ENCODE measurements around the gene COL18A1. TPM values are rescaled to one million over a fixed set of nuclear protein-coding genes. Genes with fewer than 3 reads are reported as not detected.

Gene COL18A1
- total and polyA plus RNA-seq, 7 experiments from 2014 or later, result 7.0 to 89.8 (median 15.4) TPM

DNA sequence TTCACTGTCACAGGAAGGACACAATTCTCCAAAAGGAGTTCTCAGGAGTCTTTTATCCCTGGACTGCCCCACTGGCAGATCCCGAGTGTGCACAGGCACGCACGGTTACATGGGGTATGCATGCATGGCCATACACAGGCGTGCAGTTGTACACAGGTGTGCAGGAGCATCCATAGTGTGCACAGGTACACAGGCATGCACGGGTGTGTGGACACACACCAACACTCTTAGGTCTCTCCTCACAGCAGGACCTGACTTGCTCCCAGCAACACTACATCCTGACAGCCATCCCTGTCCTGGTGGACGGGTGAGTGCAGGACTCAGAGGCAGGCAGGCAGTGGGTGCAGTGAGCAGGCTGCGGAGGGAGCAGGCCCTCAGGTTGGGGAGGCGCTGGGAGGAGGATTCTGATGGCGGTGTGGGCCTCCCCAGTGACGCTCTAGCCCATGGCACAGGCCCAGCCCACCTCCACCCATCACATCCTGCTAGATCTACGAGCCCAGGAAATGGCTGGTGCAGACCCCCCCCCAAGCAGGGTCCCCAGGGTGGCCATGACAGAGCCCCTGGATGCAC lies 108.9 kb downstream of the COL18A1 start:
- H3K4me1 ChIP-seq (ENCODE audit: control insufficient read depth in 2 of 2, insufficient read depth in 2 of 2, low read length in 2 of 2), result no peaks in the 10 kb centered on the region
- no peak overlapping the region for H3K27ac ChIP-seq (ENCODE audit: low read depth, low read length)
- no peaks in the 10 kb centered on the region for H3K27me3 ChIP-seq (ENCODE audit: control insufficient read depth in 2 of 2, insufficient read depth in 2 of 2, low read length in 2 of 2)
- intact Hi-C loops (cut with micrococcal nuclease), result no loop called here
- no peak overlapping the region for H3K4me3 ChIP-seq (ENCODE audit: low read length)
- H3K9me3 ChIP-seq (ENCODE audit: control insufficient read depth in 2 of 3, low read length in 3 of 3), result peaks cover 0 to 4% (median 0%) of the 10 kb centered on the region in 3 experiments
- Mint-ChIP-seq H3K27me3 (no peaks in the 10 kb centered on the region), H3K4me3 (no peak overlapping the region), H3K4me1 (peaks cover 0 to 15% (median 5%) of the 10 kb centered on the region in 7 donors), H3K9me3 (peaks cover 0 to 16% (median 9%) of the 10 kb centered on the region in 11 donors), H3K27ac (peak overlapping the region in 4 of 9 donors; percentile 21 to 60 (median 32)), H3K36me3 (peaks cover 11 to 24% (median 17%) of the 10 kb centered on the region in 5 donors)
- DNase-seq (peak in 1 of 9 donors; percentile 5), ATAC-seq (no peak)
- H3K36me3 ChIP-seq (ENCODE audit: control insufficient read depth in 2 of 3, insufficient read depth in 3 of 3, low read length in 3 of 3), result peaks cover 0 to 37% (median 0%) of the 10 kb centered on the region in 3 experiments
- ChIA-PET CTCF (no interaction called here), POLR2A (no interaction called here)

GRCh38 chr21:45514311-45515021 lies 109.5 kb downstream of the COL18A1 start:
- H3K36me3 Mint-ChIP-seq, result peaks cover 16 to 30% (median 23%) of the 10 kb centered on the region in 5 donors
- intact Hi-C loops (cut with micrococcal nuclease), result no loop called here
- CTCF ChIA-PET, result interaction anchor here (0.5 kb wide), 1 partner anchor 78 kb away, joined by 4 read pairs; no protein-coding TSS in a partner anchor
- Histone ChIP-seq H3K4me3 (ENCODE audit: low read length) (no peak overlapping the region), H3K27ac (ENCODE audit: low read depth, low read length) (no peak overlapping the region), H3K36me3 (ENCODE audit: control insufficient read depth in 2 of 3, insufficient read depth in 3 of 3, low read length in 3 of 3) (peaks cover 0 to 40% (median 0%) of the 10 kb centered on the region in 3 experiments), H3K4me1 (ENCODE audit: control insufficient read depth in 2 of 2, insufficient read depth in 2 of 2, low read length in 2 of 2) (no peaks in the 10 kb centered on the region), H3K9me3 (ENCODE audit: control insufficient read depth in 2 of 3, low read length in 3 of 3) (peaks cover 0 to 7% (median under 1%) of the 10 kb centered on the region in 3 experiments), H3K27me3 (ENCODE audit: control insufficient read depth in 2 of 2, insufficient read depth in 2 of 2, low read length in 2 of 2) (no peaks in the 10 kb centered on the region)
- H3K9me3 Mint-ChIP-seq, result peaks cover 3 to 23% (median 15%) of the 10 kb centered on the region in 11 donors
- peaks cover 0 to 15% (median 5%) of the 10 kb centered on the region in 7 donors for H3K4me1 Mint-ChIP-seq
- H3K4me3 Mint-ChIP-seq, result no peak overlapping the region
- DNase-seq (peak in 1 of 9 donors; percentile 6), ATAC-seq (no peak)
- no peaks in the 10 kb centered on the region for H3K27me3 Mint-ChIP-seq
- H3K27ac Mint-ChIP-seq, result peak overlapping the region in 2 of 9 donors; percentile 38 to 60
- POLR2A ChIA-PET, result no interaction called here

- no peak for ATAC-seq
- H3K36me3 Mint-ChIP-seq, result peaks cover 25 to 40% (median 33%) of the 10 kb centered on the region in 5 donors
- DNase-seq, result peak in 1 of 9 donors; percentile 2
Measured at GRCh38 chr21:45515241-45516061, 110.5 kb downstream of the COL18A1 start.

GRCh38 chr21:45516071-45516670 lies 111.2 kb downstream of the COL18A1 start:
- no peaks in the 10 kb centered on the region for H3K27me3 Mint-ChIP-seq
- peaks cover 0 to 11% (median 4%) of the 10 kb centered on the region in 3 experiments for H3K9me3 ChIP-seq (ENCODE audit: control insufficient read depth in 2 of 3, low read length in 3 of 3)
- no peak overlapping the region for H3K4me3 Mint-ChIP-seq
- H3K27ac Mint-ChIP-seq, result no peak overlapping the region
- no peak for ATAC-seq
- peaks cover 5 to 40% (median 27%) of the 10 kb centered on the region in 11 donors for H3K9me3 Mint-ChIP-seq
- peaks cover 31 to 47% (median 40%) of the 10 kb centered on the region in 5 donors for H3K36me3 Mint-ChIP-seq
- no peak overlapping the region for H3K27ac ChIP-seq (ENCODE audit: low read depth, low read length)
- CTCF ChIA-PET, result no interaction called here
- POLR2A ChIA-PET, result no interaction called here
- intact Hi-C loops (cut with micrococcal nuclease), result no loop called here
- DNase-seq, result peak in 1 of 9 donors; percentile 6
- H3K36me3 ChIP-seq (ENCODE audit: control insufficient read depth in 2 of 3, insufficient read depth in 3 of 3, low read length in 3 of 3), result peaks cover 0 to 52% (median 0%) of the 10 kb centered on the region in 3 experiments
- no peaks in the 10 kb centered on the region for H3K27me3 ChIP-seq (ENCODE audit: control insufficient read depth in 2 of 2, insufficient read depth in 2 of 2, low read length in 2 of 2)
- H3K4me3 ChIP-seq (ENCODE audit: low read length), result no peak overlapping the region
- H3K4me1 ChIP-seq (ENCODE audit: control insufficient read depth in 2 of 2, insufficient read depth in 2 of 2, low read length in 2 of 2), result no peaks in the 10 kb centered on the region
- peaks cover 0 to 15% (median 5%) of the 10 kb centered on the region in 7 donors for H3K4me1 Mint-ChIP-seq

More at GRCh38 chr21:45515241-45516061, 110.5 kb downstream of the COL18A1 start:
- POLR2A ChIA-PET, result no interaction called here
- Mint-ChIP-seq H3K27ac (peak overlapping the region in 1 of 9 donors; percentile 38), H3K9me3 (peaks cover 5 to 32% (median 25%) of the 10 kb centered on the region in 11 donors), H3K27me3 (no peaks in the 10 kb centered on the region), H3K4me1 (peaks cover 0 to 15% (median 5%) of the 10 kb centered on the region in 7 donors), H3K4me3 (no peak overlapping the region)
- Histone ChIP-seq H3K4me1 (ENCODE audit: control insufficient read depth in 2 of 2, insufficient read depth in 2 of 2, low read length in 2 of 2) (no peaks in the 10 kb centered on the region), H3K9me3 (ENCODE audit: control insufficient read depth in 2 of 3, low read length in 3 of 3) (peaks cover 0 to 11% (median 4%) of the 10 kb centered on the region in 3 experiments), H3K4me3 (ENCODE audit: low read length) (no peak overlapping the region), H3K27ac (ENCODE audit: low read depth, low read length) (no peak overlapping the region), H3K27me3 (ENCODE audit: control insufficient read depth in 2 of 2, insufficient read depth in 2 of 2, low read length in 2 of 2) (no peaks in the 10 kb centered on the region), H3K36me3 (ENCODE audit: control insufficient read depth in 2 of 3, insufficient read depth in 3 of 3, low read length in 3 of 3) (peaks cover 0 to 48% (median 0%) of the 10 kb centered on the region in 3 experiments)
- CTCF ChIA-PET, result interaction anchor here (0.5 kb wide), 1 partner anchor 77 kb away, joined by 4 read pairs; no protein-coding TSS in a partner anchor
- intact Hi-C loops (cut with micrococcal nuclease), result no loop called here

- Histone ChIP-seq H3K4me1 (ENCODE audit: control insufficient read depth in 2 of 2, insufficient read depth in 2 of 2, low read length in 2 of 2) (no peaks in the 10 kb centered on the region), H3K27ac (ENCODE audit: low read depth, low read length) (no peak overlapping the region), H3K9me3 (ENCODE audit: control insufficient read depth in 2 of 3, low read length in 3 of 3) (peaks cover 0 to 11% (median 4%) of the 10 kb centered on the region in 3 experiments), H3K27me3 (ENCODE audit: control insufficient read depth in 2 of 2, insufficient read depth in 2 of 2, low read length in 2 of 2) (no peaks in the 10 kb centered on the region), H3K4me3 (ENCODE audit: low read length) (no peak overlapping the region), H3K36me3 (ENCODE audit: control insufficient read depth in 2 of 3, insufficient read depth in 3 of 3, low read length in 3 of 3) (peaks cover 0 to 55% (median 0%) of the 10 kb centered on the region in 3 experiments)
- H3K27me3 Mint-ChIP-seq, result no peaks in the 10 kb centered on the region
- no peak for ATAC-seq
- peaks cover 5 to 45% (median 32%) of the 10 kb centered on the region in 11 donors for H3K9me3 Mint-ChIP-seq
- peaks cover 0 to 15% (median 5%) of the 10 kb centered on the region in 7 donors for H3K4me1 Mint-ChIP-seq
- ChIA-PET CTCF (no interaction called here), POLR2A (no interaction called here)
- H3K36me3 Mint-ChIP-seq, result peaks cover 36 to 50% (median 46%) of the 10 kb centered on the region in 5 donors
- H3K4me3 Mint-ChIP-seq, result no peak overlapping the region
- intact Hi-C loops (cut with micrococcal nuclease), result no loop called here
- no peak for DNase-seq
- H3K27ac Mint-ChIP-seq, result peak overlapping the region in 1 of 9 donors; percentile 83
Measured at GRCh38 chr21:45516671-45517151, 111.7 kb downstream of the COL18A1 start.
